Measurements from ENCODE around the gene ADCY5.

The ADCY5 gene

GRCh38 chr3:123300056-123300455, 148.8 kb downstream of the ADCY5 start:
- Histone ChIP-seq H3K9me3 (replicated peaks in 1 of 11) (peaks cover 0 to 20% (median 10%) of the 10 kb centered on the region in 11 experiments; a peak in 18 of 22 replicates), H3K27ac (no peak overlapping the region), H3K4me3 (no peak overlapping the region; a peak in 1 of 20 replicates), H3K9ac (no peak overlapping the region; a peak in 1 of 22 replicates), H3K27me3 (no peaks in the 10 kb centered on the region; a peak in 1 of 22 replicates), H3K4me1 (peaks cover 29 to 71% (median 59%) of the 10 kb centered on the region in 10 experiments), H3K4me2 (peak overlapping the region in 9 of 11 experiments; percentile 68 to 99 (median 86); a peak in 17 of 22 replicates), H4K20me1 (no peaks in the 10 kb centered on the region), H3K36me3 (peaks cover 0 to 2% (median 0%) of the 10 kb centered on the region in 11 experiments; a peak in 1 of 22 replicates)
- TF ChIP-seq Cebpa-rat (IDR thresholded peaks at IDR 0.05): no peak

GRCh38 chr3:123299581-123299980, 149.3 kb downstream of the ADCY5 start:
- TF ChIP-seq Cebpa-rat (IDR thresholded peaks at IDR 0.05): no peak
- peaks cover 29 to 66% (median 55%) of the 10 kb centered on the region in 10 experiments for H3K4me1 ChIP-seq
- H3K27me3 ChIP-seq: no peaks in the 10 kb centered on the region; a peak in 1 of 22 replicates
- peak overlapping the region; percentile 31 to 99 (median 79); a peak in 21 of 22 replicates for H3K4me2 ChIP-seq
- H3K27ac ChIP-seq: no peak overlapping the region
- H3K9ac ChIP-seq: no peak overlapping the region
- H3K36me3 ChIP-seq: no peaks in the 10 kb centered on the region; a peak in 1 of 22 replicates
- no peak overlapping the region; a peak in 1 of 20 replicates for H3K4me3 ChIP-seq
- peaks cover 0 to 15% (median 5%) of the 10 kb centered on the region in 11 experiments; a peak in 17 of 22 replicates for H3K9me3 ChIP-seq (replicated peaks in 1 of 11)
- H4K20me1 ChIP-seq: no peaks in the 10 kb centered on the region

DNA sequence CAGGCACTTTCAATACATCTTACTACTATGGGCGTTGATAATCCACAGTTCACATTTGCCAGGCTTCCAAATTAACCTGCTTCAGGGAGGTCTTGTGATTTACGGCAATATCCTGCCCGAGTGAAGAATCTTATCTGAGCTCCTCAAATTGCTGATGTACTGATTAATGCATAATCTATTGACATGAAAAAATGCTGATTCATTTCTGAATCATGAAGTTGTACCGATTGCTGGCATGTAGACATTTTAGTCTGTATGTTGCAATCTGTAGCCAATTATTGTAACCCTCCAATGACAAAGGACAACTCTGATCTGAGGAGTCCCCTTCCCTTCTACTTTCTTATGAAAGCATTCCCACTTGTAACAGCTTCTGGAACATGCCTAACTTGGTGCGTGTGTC, 150.0 kb downstream of the ADCY5 start:
- Histone ChIP-seq H3K27me3 (no peaks in the 10 kb centered on the region; a peak in 1 of 22 replicates), H3K4me2 (peak overlapping the region; percentile 31 to 99 (median 79); a peak in 20 of 22 replicates), H3K9ac (no peak overlapping the region), H3K4me1 (peaks cover 29 to 61% (median 53%) of the 10 kb centered on the region in 10 experiments), H3K9me3 (replicated peaks in 1 of 11) (peaks cover 0 to 9% (median 0%) of the 10 kb centered on the region in 11 experiments; a peak in 4 of 22 replicates), H3K36me3 (no peaks in the 10 kb centered on the region), H4K20me1 (no peaks in the 10 kb centered on the region), H3K27ac (no peak overlapping the region; a peak in 1 of 22 replicates), H3K4me3 (no peak overlapping the region)
- TF ChIP-seq Cebpa-rat (IDR thresholded peaks at IDR 0.05): peak in 2 of 11 experiments; percentile 15 to 20; a peak in 1 of 22 replicates

- no peaks in the 10 kb centered on the region for H3K36me3 ChIP-seq
- H3K9ac ChIP-seq: no peak overlapping the region
- no peaks in the 10 kb centered on the region for H3K9me3 ChIP-seq (replicated peaks in 1 of 11)
- no peaks in the 10 kb centered on the region for H4K20me1 ChIP-seq
- H3K27ac ChIP-seq: no peak overlapping the region
- no peak overlapping the region for H3K4me3 ChIP-seq
- TF ChIP-seq Cebpa-rat (IDR thresholded peaks at IDR 0.05): no peak
- no peaks in the 10 kb centered on the region for H3K27me3 ChIP-seq
- H3K4me1 ChIP-seq: peaks cover 27 to 56% (median 51%) of the 10 kb centered on the region in 10 experiments
- H3K4me2 ChIP-seq: no peak overlapping the region
Measured at GRCh38 chr3:123297627-123297899, 151.3 kb downstream of the ADCY5 start.

- Histone ChIP-seq H3K9me3 (replicated peaks in 1 of 11) (no peaks in the 10 kb centered on the region), H3K4me1 (peaks cover 22 to 56% (median 48%) of the 10 kb centered on the region in 10 experiments), H3K27me3 (no peaks in the 10 kb centered on the region), H3K4me3 (no peak overlapping the region), H3K27ac (no peak overlapping the region), H3K4me2 (no peak overlapping the region), H3K9ac (no peak overlapping the region), H4K20me1 (no peaks in the 10 kb centered on the region), H3K36me3 (no peaks in the 10 kb centered on the region)
- no peak for TF ChIP-seq Cebpa-rat (IDR thresholded peaks at IDR 0.05)
Measured at GRCh38 chr3:123296836-123297626, 151.9 kb downstream of the ADCY5 start.

- Histone ChIP-seq H3K27me3 (no peaks in the 10 kb centered on the region), H3K4me2 (no peak overlapping the region), H3K9me3 (replicated peaks in 1 of 11) (no peaks in the 10 kb centered on the region), H3K4me3 (no peak overlapping the region), H3K27ac (no peak overlapping the region), H3K36me3 (no peaks in the 10 kb centered on the region), H3K4me1 (peaks cover 17 to 56% (median 40%) of the 10 kb centered on the region in 10 experiments; a peak in 19 of 20 replicates), H3K9ac (no peak overlapping the region), H4K20me1 (no peaks in the 10 kb centered on the region)
- no peak for TF ChIP-seq Cebpa-rat (IDR thresholded peaks at IDR 0.05)
Measured at GRCh38 chr3:123296261-123296660, 152.6 kb downstream of the ADCY5 start.

DNA sequence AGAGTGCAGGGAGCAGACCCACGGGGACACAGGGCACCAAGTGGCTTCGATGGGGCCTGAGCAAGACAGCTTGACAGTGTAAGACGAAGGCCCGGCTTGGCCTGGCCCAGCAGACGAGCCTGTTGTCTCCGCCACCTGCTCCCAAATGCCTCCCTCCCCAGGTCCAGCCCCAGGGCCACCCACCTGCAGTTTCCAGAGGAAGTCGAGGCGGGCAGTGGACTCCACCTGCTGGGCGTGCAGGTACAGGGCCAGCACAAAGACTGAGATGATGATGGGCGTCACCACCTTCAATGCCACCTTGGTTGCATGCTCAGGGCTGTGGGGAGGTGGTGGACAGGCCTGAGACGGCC, 153.0 kb downstream of the ADCY5 start:
- H4K20me1 ChIP-seq: no peaks in the 10 kb centered on the region
- H3K4me2 ChIP-seq: no peak overlapping the region
- H3K27ac ChIP-seq: no peak overlapping the region
- no peak overlapping the region for H3K9ac ChIP-seq
- H3K27me3 ChIP-seq: no peaks in the 10 kb centered on the region
- no peaks in the 10 kb centered on the region for H3K9me3 ChIP-seq (replicated peaks in 1 of 11)
- TF ChIP-seq Cebpa-rat (IDR thresholded peaks at IDR 0.05): no peak
- H3K4me1 ChIP-seq: peaks cover 13 to 54% (median 37%) of the 10 kb centered on the region in 10 experiments; a peak in 19 of 20 replicates
- H3K4me3 ChIP-seq: no peak overlapping the region
- no peaks in the 10 kb centered on the region for H3K36me3 ChIP-seq

- H3K27ac ChIP-seq: no peak overlapping the region
- H3K27me3 ChIP-seq: no peaks in the 10 kb centered on the region
- TF ChIP-seq Cebpa-rat (IDR thresholded peaks at IDR 0.05): no peak
- H3K9me3 ChIP-seq (replicated peaks in 1 of 11): no peaks in the 10 kb centered on the region
- no peaks in the 10 kb centered on the region for H3K36me3 ChIP-seq
- H3K4me2 ChIP-seq: no peak overlapping the region
- H4K20me1 ChIP-seq: no peaks in the 10 kb centered on the region
- no peak overlapping the region for H3K4me3 ChIP-seq
- no peak overlapping the region for H3K9ac ChIP-seq
- H3K4me1 ChIP-seq: peaks cover 10 to 49% (median 31%) of the 10 kb centered on the region in 10 experiments; a peak in 19 of 20 replicates
Measured at GRCh38 chr3:123295171-123295900, 153.6 kb downstream of the ADCY5 start.

DNA sequence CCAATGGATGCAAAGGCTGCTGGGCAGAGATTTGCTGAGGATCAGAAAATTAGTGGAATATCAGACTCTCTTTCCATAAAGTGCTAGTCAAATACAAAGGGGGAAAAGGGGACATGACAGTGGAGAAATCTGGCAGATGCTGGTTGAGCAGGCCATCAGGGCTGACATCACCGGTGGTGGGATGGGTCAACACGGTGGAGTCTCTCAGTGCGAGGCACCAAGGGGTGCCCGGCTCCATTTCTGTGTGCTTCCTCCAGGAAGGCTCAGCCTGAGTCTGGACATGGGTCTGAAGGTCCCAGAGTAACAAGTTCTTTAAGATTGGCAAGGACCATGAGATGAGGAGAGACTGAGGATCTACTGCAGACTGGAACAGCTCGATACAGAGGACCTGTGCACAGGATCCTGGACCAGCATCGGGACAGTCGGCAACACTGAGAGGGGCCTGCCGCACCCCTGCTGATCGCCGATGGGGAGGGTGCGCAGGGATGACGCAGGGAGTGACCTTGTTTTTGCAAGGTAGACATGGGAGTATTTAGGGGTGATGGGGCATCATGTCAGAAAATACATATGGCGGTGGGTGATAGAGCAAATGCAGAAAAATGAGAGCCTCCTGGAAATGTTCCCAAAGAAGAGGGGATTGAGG, 154.5 kb downstream of the ADCY5 start:
- H3K4me1 ChIP-seq: peaks cover 7 to 39% (median 22%) of the 10 kb centered on the region in 10 experiments; a peak in 19 of 20 replicates
- TF ChIP-seq Cebpa-rat (IDR thresholded peaks at IDR 0.05): no peak
- H3K4me2 ChIP-seq: no peak overlapping the region
- no peak overlapping the region for H3K27ac ChIP-seq
- no peaks in the 10 kb centered on the region for H3K36me3 ChIP-seq
- H4K20me1 ChIP-seq: no peaks in the 10 kb centered on the region
- H3K27me3 ChIP-seq: no peaks in the 10 kb centered on the region
- H3K9me3 ChIP-seq (replicated peaks in 1 of 11): no peaks in the 10 kb centered on the region
- no peak overlapping the region for H3K9ac ChIP-seq
- no peak overlapping the region for H3K4me3 ChIP-seq
